ENCODE results near the gene C2orf78.
A peak's percentile ranks its signal among the peaks of the same experiment; 100 is the strongest.

C2orf78 gene

DNA sequence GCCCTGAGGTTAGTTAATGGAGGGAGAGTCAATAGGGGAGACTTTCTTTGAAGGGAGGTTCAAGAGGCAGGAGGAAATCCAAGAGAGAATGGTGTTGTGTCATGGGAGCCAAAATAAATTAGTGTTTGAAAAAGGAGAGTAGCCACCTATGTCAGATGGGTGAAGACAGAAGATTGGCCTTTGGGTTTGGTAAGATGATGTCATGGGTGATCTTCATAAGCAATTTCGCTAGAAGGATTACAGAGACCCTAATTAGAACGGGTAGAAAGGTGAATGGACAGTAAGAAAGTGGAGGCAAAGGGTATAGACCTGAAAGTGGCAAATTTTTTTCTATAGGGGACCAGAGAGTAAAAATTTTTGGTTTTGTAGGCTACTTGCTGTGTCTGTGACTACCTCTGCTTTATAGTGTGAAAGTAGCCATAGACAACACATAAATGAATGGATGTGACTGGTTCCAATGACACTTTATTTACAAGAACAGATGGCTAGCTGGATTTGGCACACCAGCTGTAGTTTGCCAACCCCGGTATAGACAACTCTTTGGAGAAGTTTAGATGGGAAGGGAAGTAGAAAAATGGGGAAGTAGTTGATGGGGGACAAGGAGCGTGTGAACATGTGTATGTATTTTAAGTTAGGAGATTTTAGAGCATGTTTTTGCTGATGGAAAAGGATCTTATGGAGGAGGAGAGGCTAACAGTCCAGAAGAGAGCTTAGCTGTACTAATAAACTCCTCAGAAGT, 54.0 kb downstream of the C2orf78 start:
- Mint-ChIP-seq H3K9me3 (no peaks in the 10 kb centered on the region), H3K27ac (no peak overlapping the region), H3K27me3 (ENCODE audit: low read depth, poor library complexity) (no peaks in the 10 kb centered on the region), H3K36me3 (ENCODE audit: low read depth) (peaks cover 30% of the 10 kb centered on the region), H3K4me3 (no peak overlapping the region), H3K4me1 (no peaks in the 10 kb centered on the region)
- DNase-seq = no peak
- TF ChIP-seq, protein P1, sequence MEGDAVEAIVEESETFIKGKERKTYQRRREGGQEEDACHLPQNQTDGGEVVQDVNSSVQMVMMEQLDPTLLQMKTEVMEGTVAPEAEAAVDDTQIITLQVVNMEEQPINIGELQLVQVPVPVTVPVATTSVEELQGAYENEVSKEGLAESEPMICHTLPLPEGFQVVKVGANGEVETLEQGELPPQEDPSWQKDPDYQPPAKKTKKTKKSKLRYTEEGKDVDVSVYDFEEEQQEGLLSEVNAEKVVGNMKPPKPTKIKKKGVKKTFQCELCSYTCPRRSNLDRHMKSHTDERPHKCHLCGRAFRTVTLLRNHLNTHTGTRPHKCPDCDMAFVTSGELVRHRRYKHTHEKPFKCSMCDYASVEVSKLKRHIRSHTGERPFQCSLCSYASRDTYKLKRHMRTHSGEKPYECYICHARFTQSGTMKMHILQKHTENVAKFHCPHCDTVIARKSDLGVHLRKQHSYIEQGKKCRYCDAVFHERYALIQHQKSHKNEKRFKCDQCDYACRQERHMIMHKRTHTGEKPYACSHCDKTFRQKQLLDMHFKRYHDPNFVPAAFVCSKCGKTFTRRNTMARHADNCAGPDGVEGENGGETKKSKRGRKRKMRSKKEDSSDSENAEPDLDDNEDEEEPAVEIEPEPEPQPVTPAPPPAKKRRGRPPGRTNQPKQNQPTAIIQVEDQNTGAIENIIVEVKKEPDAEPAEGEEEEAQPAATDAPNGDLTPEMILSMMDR (IDR thresholded peaks at IDR 0.05) = no peak

DNA sequence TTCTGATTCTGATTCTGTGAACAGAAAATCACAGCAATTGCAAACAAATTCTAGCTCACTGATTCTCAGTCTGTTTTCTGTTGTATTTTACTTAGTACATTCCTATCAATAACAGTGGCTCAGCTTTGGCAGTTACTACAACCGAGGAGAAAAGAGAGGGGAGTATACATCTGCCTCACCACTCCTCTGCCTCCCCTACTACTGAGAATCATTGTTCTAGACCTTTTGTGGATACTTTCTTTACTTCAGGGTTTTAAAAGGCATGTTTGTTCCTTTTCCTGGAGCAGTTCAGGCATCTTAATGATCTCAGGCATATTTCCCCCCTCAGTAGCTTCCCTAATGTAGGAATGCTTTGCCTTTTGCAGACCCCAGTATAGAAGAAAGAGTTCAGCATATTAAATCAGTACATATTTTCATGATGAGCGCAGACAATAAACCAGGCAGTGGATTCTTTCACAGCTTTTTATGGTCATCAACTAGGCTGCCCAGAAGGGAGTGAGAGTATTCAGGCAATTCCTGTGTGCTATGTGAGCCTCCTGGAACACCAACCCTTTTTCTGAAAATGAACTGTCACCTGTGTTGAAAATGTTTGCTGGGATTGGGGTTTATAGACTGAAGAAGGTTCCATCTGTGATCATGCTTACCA, 55.0 kb downstream of the C2orf78 start:
- Mint-ChIP-seq H3K27ac (peak overlapping the region; percentile 26), H3K9me3 (no peaks in the 10 kb centered on the region), H3K4me1 (no peaks in the 10 kb centered on the region)

GRCh38 chr2:73839653-73840411, 55.8 kb downstream of the C2orf78 start:
- no peak overlapping the region for H3K4me3 Mint-ChIP-seq
- no peaks in the 10 kb centered on the region for H3K27me3 Mint-ChIP-seq (ENCODE audit: low read depth, poor library complexity)
- no peak overlapping the region for H3K27ac Mint-ChIP-seq
- DNase-seq = no peak
- TF ChIP-seq, protein P1 (IDR thresholded peaks at IDR 0.05) = no peak
- H3K36me3 Mint-ChIP-seq (ENCODE audit: low read depth) = peaks cover 23% of the 10 kb centered on the region
- H3K9me3 Mint-ChIP-seq = no peaks in the 10 kb centered on the region
- no peaks in the 10 kb centered on the region for H3K4me1 Mint-ChIP-seq

More for the DNA sequence above, 55.0 kb downstream of the C2orf78 start:
- Mint-ChIP-seq H3K4me3 (no peak overlapping the region), H3K36me3 (ENCODE audit: low read depth) (peaks cover 22% of the 10 kb centered on the region), H3K27me3 (ENCODE audit: low read depth, poor library complexity) (no peaks in the 10 kb centered on the region)
- TF ChIP-seq, protein P1 (IDR thresholded peaks at IDR 0.05) = no peak
- DNase-seq = no peak

GRCh38 chr2:73841912-73842738, 58.1 kb downstream of the C2orf78 start:
- no peaks in the 10 kb centered on the region for H3K27me3 Mint-ChIP-seq (ENCODE audit: low read depth, poor library complexity)
- H3K27ac Mint-ChIP-seq = no peak overlapping the region
- H3K36me3 Mint-ChIP-seq (ENCODE audit: low read depth) = peaks cover 37% of the 10 kb centered on the region
- no peaks in the 10 kb centered on the region for H3K4me1 Mint-ChIP-seq
- DNase-seq = no peak
- no peak overlapping the region for H3K4me3 Mint-ChIP-seq
- TF ChIP-seq, protein P1 (IDR thresholded peaks at IDR 0.05) = no peak
- no peaks in the 10 kb centered on the region for H3K9me3 Mint-ChIP-seq

DNA sequence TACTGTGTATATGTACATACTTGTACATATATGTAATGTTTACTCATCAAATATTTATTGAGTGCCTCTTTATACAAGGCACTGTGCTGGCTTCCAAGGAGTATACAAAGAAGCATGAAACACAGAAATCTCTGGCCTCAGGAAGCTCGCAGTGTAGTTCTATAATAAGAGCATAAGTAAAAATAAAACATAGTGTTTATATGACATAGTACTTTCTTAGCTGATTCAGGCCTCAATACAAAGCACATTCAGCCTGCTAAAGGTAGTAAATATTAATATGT, 58.7 kb downstream of the C2orf78 start:
- Mint-ChIP-seq H3K27me3 (ENCODE audit: low read depth, poor library complexity) (no peaks in the 10 kb centered on the region), H3K4me3 (no peak overlapping the region), H3K4me1 (no peaks in the 10 kb centered on the region), H3K27ac (no peak overlapping the region), H3K36me3 (ENCODE audit: low read depth) (peaks cover 41% of the 10 kb centered on the region), H3K9me3 (no peaks in the 10 kb centered on the region)
- DNase-seq = no peak
- TF ChIP-seq, protein P1 (IDR thresholded peaks at IDR 0.05) = no peak
